GM21526 (cell line): ENCODE results near the gene MTG2.

Experiments
- ATAC-seq: cut with Tn5 transposase; IDR thresholded peaks from one replicate; pipeline ENCODE4 v1.9.1; 2021; ENCODE audit warnings: moderate library complexity; ENCODE audit not compliant: unreplicated experiment, low FRiP score

MTG2 gene

DNA sequence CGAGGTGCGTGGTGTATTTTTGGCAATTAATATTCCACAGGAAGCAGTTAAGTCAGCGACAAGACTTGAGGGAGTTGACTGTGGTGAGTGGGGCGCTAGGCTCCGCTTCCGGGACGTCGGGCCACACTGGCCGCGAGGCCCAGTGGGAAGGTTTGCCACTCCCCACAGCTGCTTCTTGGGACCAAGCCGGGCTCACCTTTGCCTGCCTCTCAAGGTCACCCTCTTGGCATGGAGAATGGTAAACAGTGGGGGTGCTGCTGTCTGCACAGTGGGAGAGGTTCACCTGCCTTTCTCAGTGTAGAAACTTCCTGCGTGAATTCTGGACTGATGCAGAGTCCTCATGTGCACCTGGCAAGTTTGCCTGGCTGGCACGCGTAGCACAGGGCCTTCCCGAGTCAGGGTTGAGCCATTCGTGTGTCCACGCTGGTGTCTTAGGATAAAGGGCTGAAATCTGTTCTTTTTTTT lies 61.8 kb downstream of the MTG2 start:
- no peak for ATAC-seq

DNA sequence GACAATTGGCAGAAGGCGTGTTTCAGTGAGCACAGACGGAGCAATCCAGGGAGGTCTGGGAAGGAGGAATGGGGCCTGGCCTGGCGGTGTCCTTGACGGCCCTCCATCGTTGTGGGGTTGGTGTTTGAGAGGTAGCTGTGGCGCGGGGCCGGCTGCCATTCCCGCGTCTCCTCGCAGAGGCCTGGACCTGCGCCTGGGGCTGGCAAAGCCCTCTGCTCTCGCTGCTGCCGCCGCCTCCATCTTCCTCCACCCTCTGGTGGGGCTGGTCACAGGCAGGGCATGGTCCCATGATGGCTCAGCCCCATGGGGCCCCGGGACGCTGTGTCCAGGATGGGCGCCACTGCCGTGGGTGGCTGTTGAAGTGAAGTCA lies 63.1 kb downstream of the MTG2 start:
- no peak for ATAC-seq

DNA sequence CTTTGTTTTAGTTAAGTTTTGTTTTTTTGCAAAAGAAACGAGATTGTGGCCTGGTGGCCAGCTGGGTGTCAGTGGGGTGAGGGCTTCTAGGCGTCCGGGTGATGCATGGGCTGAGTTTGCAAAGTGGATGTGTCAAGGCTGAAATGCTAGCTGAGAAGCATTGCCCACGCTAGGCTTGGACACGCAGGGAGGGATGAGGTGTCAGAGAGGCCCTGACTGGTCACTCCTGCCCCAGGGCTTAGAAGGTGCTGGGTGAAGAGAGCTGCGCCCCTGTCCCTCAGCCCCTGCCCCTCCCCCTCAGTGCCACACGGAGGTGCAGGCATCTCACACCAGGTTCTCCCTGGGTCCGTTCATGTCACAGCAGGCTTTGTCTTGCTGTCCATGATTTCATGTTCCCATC lies 63.6 kb downstream of the MTG2 start:
- no peak for ATAC-seq

DNA sequence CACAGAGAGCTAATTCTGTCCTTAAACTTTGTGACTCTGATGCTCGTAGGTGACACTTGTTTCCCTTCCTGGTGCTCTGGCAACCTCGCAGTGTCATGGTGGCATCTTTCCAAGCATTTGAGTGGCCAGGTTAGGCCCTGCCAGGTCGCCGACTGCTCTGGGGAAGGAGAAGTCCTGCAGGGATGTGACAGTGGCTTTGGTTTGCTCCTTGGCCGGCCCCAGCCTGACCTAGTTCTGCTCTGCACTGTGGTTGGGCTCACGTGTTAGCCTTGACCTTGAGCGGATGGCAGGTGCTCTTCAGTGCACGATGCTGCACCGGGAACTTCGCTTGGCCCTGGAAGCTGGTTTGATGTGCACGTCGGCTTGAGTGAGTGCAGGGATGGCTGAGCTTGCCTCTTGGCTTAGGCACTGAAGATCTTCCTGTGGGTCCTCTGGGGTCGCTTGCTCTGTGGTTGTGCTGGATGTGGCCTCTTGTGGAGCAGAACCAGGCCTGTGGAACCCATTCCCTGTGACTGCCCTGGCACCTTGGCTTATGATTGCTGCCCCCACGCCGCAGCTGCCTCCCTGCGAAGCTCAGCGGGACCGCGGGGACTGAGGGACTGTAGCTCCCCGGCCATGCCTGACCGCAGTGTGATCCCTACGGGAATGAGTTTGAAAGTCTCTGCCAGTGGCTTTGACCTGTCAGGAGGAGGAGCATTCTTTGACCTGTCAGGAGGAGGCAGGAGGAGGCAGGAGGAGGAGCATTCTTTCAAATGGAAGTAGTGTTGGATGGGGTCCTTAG lies 64.2 kb downstream of the MTG2 start:
- ATAC-seq: no peak

DNA sequence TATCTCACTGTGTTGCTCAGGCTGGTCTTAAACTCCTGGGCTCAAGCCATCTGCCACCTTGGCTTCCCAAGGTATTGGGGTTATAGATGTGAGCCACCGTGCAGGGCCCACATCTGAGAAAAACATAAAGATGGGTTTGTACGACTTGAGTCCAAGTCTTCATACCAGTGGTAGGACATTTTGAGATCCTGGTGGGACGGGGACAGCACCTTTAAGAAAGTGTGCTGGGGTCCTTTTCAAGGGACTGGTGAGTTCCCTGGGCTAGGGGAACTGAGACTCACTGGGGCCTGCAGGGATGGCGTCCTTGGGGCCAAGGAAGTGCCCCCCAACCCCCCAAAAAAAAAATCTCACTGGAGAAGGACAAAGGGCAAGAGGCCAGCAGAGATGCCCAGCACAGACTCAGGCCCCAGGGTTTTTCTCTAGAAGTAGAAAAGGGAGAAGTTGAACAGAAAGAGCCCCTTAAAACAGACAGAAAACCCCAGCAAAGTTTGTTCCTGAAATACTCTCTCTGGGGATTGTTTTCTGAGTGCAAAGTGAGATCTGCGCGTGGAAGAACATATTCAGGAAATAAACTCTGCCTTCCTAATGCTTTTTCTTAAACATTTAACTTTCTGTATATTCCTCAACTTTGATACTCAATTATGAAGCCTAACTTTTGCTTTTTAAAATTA lies 66.2 kb downstream of the MTG2 start:
- ATAC-seq: no peak

DNA sequence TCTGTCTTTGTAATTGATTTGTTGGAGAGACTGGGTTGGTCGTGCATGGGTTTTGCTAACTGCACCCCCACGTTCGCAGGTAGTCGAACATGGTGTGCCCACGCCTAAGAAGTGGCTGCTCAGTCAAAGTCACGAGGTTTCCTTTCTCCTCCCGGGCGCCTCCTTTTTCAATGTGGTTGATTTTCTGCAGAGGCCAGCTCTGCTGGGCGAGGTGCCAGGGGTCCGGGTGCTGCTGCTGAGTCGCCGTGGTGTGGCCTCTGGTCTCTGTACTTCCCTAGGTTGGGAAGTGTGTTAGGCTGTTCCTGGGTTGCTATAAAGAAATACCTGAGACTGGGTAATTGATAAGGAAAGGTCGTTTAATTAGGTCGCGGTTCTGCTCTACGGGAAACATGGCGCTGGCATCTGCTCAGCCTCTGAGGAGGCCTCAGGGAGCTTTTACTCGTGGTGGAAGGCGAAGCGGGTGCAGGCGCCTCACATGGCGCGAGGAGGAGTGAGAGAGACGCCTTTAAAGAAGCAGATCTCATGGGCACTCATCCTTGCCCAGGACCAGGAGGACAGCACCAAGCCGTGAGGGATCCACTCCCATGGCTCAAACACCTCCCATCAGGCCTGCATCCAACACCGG lies 69.6 kb downstream of the MTG2 start:
- no peak for ATAC-seq
